Natural killer cell (primary cell): ENCODE measurements around the gene ABL1. TPM values are rescaled to one million over a fixed set of nuclear protein-coding genes. Genes with fewer than 3 reads are reported as not detected.

Experiments
- ATAC-seq, 3 donors: fragments of 150-1000 bp in 2 of 3; fragments of 200-7000 bp in 1 of 3; cut with Tn5 transposase; 1 replicate in 1 of 3; 2 replicates in 2 of 3; pipeline ENCODE4 v1.10.0; 2021; ENCODE audit warnings: mild to moderate bottlenecking in 2 of 3, moderate library complexity in 2 of 3
- DNase-seq, 2 donors: peaks; one replicate each; pipeline versions ENCODE4 v3.0.0 to v3.0.0-alpha.2; 2013 to 2021; ENCODE audit warnings: mixed read lengths in 1 of 2
- H3K27ac ChIP-seq: one replicate; pipeline ENCODE4 v1.5.1; 2013; ENCODE audit warnings: mild to moderate bottlenecking, low read length
- H3K27me3 ChIP-seq: one replicate; pipeline ENCODE4 v1.6.1; 2013; ENCODE audit warnings: low read length; ENCODE audit not compliant: control insufficient read depth, insufficient read depth
- H3K36me3 ChIP-seq: one replicate; pipeline ENCODE4 v1.6.1; 2013; ENCODE audit warnings: low read length; ENCODE audit not compliant: control insufficient read depth, insufficient read depth
- H3K4me1 ChIP-seq: one replicate; pipeline ENCODE4 v1.6.1; 2013; ENCODE audit warnings: low read length; ENCODE audit not compliant: control insufficient read depth, insufficient read depth
- H3K4me3 ChIP-seq: one replicate; pipeline ENCODE4 v1.5.1; 2013; ENCODE audit warnings: low read length
- H3K9me3 ChIP-seq: one replicate; pipeline ENCODE4 v1.6.1; 2013; ENCODE audit warnings: low read length; ENCODE audit not compliant: control insufficient read depth, insufficient read depth
- H3K27ac Mint-ChIP-seq, 2 donors: one replicate each; pipeline ENCODE4 v1.8.0; 2022; ENCODE audit warnings: mild to moderate bottlenecking in 2 of 2, mixed read lengths in 2 of 2, moderate library complexity in 1 of 2
- H3K27me3 Mint-ChIP-seq, 2 donors: one replicate each; pipeline ENCODE4 v1.8.0; 2022; ENCODE audit warnings: low read depth in 2 of 2, mixed read lengths in 2 of 2
- H3K36me3 Mint-ChIP-seq: one replicate; pipeline ENCODE4 v1.8.0; 2022; ENCODE audit warnings: mixed read lengths
- H3K4me1 Mint-ChIP-seq, 2 donors: one replicate each; pipeline ENCODE4 v1.8.0; 2022; ENCODE audit warnings: mixed read lengths in 2 of 2
- H3K4me3 Mint-ChIP-seq: one replicate; pipeline ENCODE4 v1.8.0; 2022; ENCODE audit warnings: mild to moderate bottlenecking, moderate library complexity, mixed read lengths
- H3K9me3 Mint-ChIP-seq, 2 donors: one replicate each; pipeline ENCODE4 v1.8.0; 2022; ENCODE audit warnings: mixed read lengths in 2 of 2
- CTCF ChIP-seq: fragments of 200-600 bp; IDR thresholded peaks from one replicate; pipeline ENCODE4 v1.8.0; 2022; ENCODE audit warnings: antibody characterized with exemption
- WGBS: methylation state at CpG from one replicate; pipeline ENCODE4 v1.1.7; 2013; ENCODE audit warnings: missing lambda C conversion rate; ENCODE audit not compliant: insufficient coverage; 5-methylcytosine and 5-hydroxymethylcytosine counted together
- intact Hi-C: fragments of 100-400 bp; cut with micrococcal nuclease; formaldehyde crosslinking; loops from one replicate; pipeline ENCODE4 v1.14.2; 2022
- total RNA-seq, 4 donors: library from RNA; stranded (reverse); fragments of 120-200 nt in 1 of 4; gene quantifications; one replicate each; pipeline versions ENCODE4 v1.2.3 to v1.2.4, GENCODE V29; 2013 to 2022

The ABL1 gene
- total RNA-seq, 3 donors from 2014 or later (not counting 1 experiment from before 2014, with no cell fraction given), result 49.7 to 65.6 (median 53.8) TPM

- Histone ChIP-seq H3K4me3 (no peak overlapping the region), H3K36me3 (no peaks in the 10 kb centered on the region), H3K27me3 (no peaks in the 10 kb centered on the region), H3K9me3 (no peaks in the 10 kb centered on the region), H3K4me1 (no peaks in the 10 kb centered on the region), H3K27ac (no peak overlapping the region)
- no peaks in the 10 kb centered on the region for H3K27me3 Mint-ChIP-seq
- no peaks in the 10 kb centered on the region for H3K9me3 Mint-ChIP-seq
- ATAC-seq (no peak), DNase-seq (no peak)
- WGBS, result 91% methylated on average over 24 of the region's 24 CpGs
- intact Hi-C loops, result no loop called here
- H3K4me3 Mint-ChIP-seq, result no peak overlapping the region
- no peaks in the 10 kb centered on the region for H3K36me3 Mint-ChIP-seq
- no peak for TF ChIP-seq CTCF
- H3K4me1 Mint-ChIP-seq, result no peaks in the 10 kb centered on the region
- no peak overlapping the region for H3K27ac Mint-ChIP-seq
Observed at GRCh38 chr9:130905902-130906734, 71.1 kb downstream of the ABL1 start.

- intact Hi-C loops, result no loop called here
- DNase-seq, result no peak
- H3K27ac Mint-ChIP-seq, result no peak overlapping the region
Observed at GRCh38 chr9:130906735-130907416, 71.8 kb downstream of the ABL1 start.

DNA sequence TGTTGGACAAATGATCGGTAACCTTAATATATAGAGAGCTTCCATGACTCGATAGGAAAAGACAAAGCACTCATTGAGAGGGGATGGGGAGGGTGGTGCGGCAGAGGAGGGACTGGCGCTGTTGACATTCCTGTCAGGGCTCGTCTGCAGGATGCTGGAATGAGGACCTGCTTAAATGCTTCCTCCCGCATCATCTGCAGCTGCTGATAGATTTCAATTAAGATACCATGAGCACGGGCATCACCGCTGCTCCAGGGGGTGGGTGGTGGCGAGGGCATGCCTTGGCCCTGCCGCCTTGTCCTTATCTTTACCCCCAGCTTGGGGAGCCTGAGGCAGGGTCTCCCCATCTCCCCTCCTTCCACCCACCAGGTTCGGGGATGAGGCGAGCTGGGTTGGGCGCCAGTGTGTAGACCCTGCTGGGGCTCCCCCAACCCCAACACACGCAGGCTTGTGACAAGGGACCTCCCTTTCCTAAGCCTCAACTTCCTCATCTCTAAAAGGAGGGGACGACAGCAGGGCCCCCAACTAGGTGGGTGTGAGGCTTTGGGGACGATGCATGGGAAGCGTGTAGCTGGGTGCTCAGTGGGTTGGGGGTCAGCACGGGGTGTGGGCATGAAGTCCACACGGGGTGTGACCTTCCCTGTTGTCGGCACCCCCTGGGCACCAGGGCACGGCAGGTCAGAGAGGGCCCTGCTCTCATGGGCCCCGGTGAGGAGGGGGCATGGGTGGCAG, 73.3 kb downstream of the ABL1 start:
- Mint-ChIP-seq H3K36me3 (no peaks in the 10 kb centered on the region), H3K4me3 (no peak overlapping the region), H3K9me3 (no peaks in the 10 kb centered on the region), H3K27ac (no peak overlapping the region), H3K27me3 (no peaks in the 10 kb centered on the region), H3K4me1 (no peaks in the 10 kb centered on the region)
- Histone ChIP-seq H3K4me3 (no peak overlapping the region), H3K27ac (no peak overlapping the region), H3K36me3 (no peaks in the 10 kb centered on the region), H3K4me1 (no peaks in the 10 kb centered on the region), H3K9me3 (no peaks in the 10 kb centered on the region), H3K27me3 (no peaks in the 10 kb centered on the region)
- TF ChIP-seq CTCF, result no peak
- ATAC-seq (no peak), DNase-seq (no peak)
- 62% methylated on average over 22 of the region's 22 CpGs for WGBS
- intact Hi-C loops, result no loop called here

More at GRCh38 chr9:130906735-130907416, 71.8 kb downstream of the ABL1 start:
- no peak for ATAC-seq
- H3K36me3 Mint-ChIP-seq, result no peaks in the 10 kb centered on the region
- Histone ChIP-seq H3K27me3 (no peaks in the 10 kb centered on the region), H3K4me3 (no peak overlapping the region), H3K4me1 (no peaks in the 10 kb centered on the region), H3K9me3 (no peaks in the 10 kb centered on the region), H3K27ac (no peak overlapping the region), H3K36me3 (no peaks in the 10 kb centered on the region)
- no peak for TF ChIP-seq CTCF
- no peak overlapping the region for H3K4me3 Mint-ChIP-seq
- H3K9me3 Mint-ChIP-seq, result no peaks in the 10 kb centered on the region
- H3K27me3 Mint-ChIP-seq, result no peaks in the 10 kb centered on the region
- no peaks in the 10 kb centered on the region for H3K4me1 Mint-ChIP-seq
- 77% methylated on average over 17 of the region's 21 CpGs for WGBS
